CD4-positive, alpha-beta T cell treated with Interleukin-4 for 1 hour (primary cell): ENCODE data around the gene FNDC3A.

Experiments
- DNase-seq, 2 donors: peaks; one replicate each; pipeline ENCODE4 v3.0.0-alpha.2; 2020 to 2022

The FNDC3A gene

DNA sequence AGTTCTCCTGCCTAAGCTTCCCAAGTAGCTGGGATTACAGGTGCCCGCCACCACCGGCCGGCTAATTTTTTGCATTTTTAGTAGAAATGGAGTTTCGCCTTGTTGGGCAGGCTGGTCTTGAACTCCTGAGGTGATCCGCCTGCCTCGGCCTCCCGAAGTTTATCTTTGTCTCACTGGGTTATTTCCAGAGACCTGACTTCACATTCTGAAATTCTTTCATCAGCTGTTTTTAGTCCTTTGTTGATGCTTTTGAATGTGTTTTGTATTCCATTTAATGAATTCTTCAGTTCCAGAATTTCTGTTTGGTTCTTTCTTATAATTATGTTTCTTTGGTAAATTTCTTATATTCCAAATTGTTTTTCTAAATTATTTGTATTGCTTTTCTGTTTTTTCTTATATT lies 189.0 kb downstream of the FNDC3A start:
- DNase-seq, result no peak

DNA sequence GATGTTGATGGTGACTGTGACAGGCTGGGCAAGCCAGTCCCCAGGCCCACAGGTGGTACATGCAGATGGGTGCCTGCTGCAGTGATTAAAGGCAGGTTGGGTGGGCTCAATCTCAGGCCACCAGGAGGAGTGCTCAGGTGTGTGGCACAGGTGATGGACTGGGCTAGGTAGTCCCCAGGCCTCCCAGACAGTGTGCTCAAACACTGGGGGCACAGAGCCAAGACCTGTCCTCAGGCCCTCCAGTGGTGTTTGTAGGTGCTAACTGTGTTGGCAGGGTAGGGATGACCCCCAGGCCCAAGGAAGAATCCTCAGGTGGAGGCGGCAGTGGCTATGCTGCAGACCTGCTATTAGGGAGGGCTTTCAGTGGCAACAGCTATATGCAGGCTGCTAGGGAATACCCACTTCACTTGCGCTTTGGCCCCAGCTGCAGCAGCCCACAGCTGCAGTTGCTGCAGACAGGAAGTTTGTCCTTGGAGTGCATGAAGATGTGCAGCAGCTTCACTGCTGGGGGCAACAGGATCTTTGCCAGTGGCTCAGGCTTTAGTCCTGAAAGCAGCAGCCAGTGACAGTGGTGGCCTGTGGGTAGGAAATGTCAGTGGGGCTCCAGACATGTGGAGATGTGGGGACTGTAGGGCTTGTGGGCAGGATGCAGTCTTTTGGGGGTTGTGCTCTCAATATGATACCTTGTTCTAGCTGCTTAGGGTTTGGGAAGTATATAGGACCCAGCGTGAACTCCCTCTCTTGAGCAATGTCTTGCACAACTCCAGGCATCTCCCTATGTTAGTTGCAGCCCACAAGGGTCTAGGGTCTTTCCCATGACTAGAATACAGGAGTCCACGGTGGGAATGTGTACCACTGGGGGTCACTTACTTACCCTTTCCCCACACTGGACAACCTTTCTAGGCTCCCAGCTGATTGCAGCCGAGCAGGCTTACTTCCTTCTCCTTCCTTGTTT lies 190.4 kb downstream of the FNDC3A start:
- no peak for DNase-seq

DNA sequence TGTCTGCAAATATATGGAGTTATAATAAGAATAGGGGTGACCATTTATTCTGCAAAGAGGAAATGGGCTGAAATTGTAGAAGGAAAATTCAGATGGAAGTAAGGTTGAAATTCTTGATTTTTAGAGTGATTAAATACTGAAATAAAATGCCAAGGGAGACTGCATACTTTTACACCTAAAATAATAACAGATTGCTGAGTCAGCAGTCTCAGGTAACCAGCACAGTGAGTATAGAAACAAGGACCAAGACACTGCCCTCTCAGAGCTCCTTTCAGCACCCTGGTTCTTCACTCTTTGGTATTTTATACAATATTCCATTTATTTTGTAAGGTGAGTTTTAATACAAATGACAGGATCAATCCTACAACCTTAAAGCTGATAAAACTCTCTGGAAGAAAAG lies 195.6 kb downstream of the FNDC3A start:
- no peak for DNase-seq

DNA sequence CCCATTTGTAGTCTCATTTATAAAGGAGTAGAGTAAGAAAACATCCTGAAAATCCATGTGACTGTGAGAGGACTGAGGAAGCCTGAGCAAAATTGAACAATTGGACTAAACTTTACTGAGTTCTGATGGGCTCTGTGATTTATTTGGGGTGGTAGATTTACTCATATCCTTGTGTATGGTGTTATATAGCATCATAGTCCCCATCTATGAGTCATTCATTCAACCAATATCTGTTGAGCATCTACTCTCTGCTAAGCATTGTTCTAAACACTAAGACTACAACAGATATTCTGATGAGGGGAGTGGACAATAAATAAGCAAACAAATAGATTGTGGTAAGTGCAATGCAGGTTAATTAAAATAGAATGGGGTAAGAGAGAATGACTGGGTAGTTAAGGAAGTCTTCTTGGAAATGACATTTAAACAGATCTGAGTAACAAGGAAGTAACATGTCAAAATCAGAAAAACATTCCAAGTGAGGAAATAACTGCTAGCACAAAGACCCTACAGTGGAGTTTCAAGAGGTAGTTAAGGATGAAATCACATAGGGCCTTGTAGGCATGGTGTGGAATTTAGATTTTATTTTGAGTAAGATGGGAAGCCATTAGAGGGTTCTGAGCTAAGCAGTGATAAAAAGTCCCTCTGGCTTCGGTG lies 208.1 kb downstream of the FNDC3A start:
- DNase-seq, result no peak

DNA sequence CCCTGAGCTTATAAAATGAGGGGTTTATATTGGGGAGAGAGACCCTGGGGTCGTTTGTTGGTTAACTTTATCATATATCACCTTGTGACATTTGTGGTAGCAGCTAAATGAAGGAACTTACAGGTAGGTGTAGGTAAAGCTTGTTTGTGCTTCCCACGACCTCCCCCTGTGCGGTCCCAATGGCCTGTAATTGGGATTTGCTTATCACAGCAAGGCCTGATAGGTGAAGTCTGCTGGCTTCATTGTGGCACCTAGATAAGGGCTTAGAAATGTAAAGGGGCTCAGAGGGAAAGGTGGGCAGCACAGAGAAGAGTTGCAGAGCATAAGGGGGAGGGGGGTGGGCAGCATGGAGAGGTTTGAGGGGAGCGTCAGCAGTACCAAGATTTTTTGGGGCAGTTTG lies 208.9 kb downstream of the FNDC3A start:
- DNase-seq, result no peak

DNA sequence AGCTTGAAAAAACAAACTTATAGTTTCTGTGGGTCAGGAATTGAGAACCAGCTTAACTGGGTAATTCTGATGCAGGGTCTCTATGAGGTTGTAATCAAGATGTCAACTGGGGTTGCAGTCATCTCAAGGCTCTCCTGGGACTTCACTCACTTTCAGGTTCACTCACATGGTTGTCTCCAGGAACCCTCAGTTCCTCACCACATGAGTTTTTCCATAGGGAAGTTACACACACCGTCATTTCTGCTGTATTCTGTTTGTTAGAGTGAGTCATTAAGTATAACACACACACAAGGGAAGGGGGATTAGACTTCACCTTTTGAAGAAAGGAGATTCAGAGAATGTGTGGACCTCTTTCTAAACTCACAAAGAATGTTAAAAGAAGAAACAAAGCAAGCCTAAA lies 209.6 kb downstream of the FNDC3A start:
- no peak for DNase-seq

DNA sequence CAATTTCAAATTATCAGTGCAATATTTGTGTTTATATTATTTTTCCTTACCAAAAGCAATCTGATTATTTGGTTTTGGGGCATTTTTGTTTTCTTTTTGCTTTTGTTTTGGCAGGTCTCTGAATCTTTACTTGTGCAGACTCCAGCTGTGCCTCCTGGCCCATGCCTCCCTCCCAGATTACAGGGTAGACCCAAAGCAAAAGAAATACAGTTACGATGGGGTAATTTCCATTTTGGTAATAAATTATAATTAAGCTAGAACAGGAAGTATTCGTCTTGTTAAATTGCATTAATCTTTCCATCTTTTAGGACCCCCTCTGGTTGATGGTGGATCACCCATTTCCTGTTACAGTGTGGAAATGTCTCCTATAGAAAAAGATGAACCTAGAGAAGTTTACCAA lies 215.2 kb downstream of the FNDC3A start:
- DNase-seq, result no peak

DNA sequence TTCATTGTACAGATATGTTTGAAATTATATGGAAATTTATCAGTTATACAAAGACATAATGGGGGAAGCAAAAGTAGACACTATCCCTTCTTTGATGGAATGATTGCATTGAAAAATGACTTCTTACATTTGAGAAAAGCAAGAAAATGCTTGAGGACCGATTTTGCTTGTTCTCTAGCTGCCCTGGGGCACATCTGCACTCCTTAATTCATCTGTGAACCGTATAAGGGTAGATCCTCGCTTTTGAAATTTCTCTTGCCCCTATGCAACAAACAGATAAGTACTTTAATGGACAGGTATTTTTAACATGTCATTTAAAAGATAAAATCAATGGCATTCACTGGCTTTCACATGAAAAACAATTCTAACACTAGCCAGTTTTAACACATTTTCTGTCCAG lies 230.9 kb downstream of the FNDC3A start:
- DNase-seq, result no peak

DNA sequence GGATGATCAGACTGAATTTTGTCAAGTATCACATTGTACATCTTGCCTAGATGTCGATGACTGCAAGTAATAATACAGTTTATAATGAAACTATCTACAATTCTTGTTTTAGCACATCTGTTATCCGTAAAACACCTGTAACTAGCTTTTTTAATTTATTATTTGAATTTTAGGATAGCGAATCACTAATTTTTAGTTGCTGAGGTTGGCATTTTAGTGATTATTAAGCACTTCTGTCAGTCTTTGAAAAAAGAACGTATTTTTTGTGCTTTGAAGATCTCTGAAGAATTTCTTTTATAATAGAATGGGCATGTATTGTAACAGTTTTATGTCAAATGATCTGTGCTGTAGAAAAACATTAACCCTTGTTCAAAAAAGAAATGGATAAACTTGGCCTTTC lies 232.9 kb downstream of the FNDC3A start:
- DNase-seq, result no peak

DNA sequence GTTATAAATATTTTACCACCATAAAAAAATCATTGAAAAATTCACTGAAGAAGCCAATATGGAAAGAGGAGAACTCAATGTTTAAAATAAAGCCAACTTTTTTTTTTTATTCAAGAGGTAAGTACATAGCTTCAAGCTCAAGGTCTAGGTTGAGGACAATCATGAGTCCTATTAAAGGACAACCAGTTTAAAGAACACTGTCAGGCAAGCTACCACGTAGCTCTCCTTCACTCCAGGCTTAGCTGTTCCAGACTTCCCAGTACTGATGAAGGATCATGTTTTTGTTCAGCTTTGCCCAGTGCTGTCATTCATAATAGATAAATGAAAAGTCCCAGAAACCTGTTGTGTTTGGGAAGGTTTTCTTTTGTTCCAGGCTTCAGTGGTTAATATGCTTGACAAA lies 234.4 kb downstream of the FNDC3A start:
- DNase-seq, result no peak

DNA sequence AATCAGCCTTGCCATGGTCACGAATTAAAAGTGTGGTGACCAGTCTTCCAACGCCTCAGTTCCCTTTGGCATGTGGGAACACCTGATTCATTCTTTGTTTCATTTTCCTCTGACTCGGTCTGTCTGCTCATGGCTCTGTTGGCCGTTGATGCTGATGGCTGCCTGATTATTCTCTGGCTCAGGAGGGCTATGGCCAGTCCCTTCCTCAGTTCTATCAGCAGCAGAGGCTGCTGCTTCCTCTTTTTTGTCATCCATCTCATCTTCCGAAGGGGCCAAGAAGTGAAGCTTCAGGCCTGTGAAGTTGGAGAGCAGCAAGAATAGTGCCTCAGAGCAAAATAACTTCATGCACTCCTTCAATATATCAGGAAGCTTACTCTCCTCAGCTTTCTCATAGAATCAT lies 235.0 kb downstream of the FNDC3A start:
- DNase-seq, result no peak

DNA sequence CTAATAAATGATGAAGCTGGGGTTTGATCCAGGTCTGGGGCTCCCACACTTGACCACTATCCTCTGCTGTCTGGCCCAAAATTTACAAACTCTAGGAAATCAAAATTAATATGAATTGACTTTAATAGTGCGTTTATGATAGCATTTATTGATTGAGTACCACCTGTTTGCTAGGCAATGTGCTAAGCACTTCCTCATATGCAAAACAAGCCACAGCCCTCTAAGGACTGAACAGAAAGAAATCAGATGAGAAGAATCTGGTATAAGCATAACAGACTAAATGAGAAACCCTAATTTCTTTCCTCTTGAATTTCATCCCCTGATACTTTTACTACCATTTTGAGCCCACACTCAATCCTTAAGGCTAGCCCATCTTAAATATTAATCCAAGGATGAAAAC lies 237.8 kb downstream of the FNDC3A start:
- DNase-seq, result no peak

DNA sequence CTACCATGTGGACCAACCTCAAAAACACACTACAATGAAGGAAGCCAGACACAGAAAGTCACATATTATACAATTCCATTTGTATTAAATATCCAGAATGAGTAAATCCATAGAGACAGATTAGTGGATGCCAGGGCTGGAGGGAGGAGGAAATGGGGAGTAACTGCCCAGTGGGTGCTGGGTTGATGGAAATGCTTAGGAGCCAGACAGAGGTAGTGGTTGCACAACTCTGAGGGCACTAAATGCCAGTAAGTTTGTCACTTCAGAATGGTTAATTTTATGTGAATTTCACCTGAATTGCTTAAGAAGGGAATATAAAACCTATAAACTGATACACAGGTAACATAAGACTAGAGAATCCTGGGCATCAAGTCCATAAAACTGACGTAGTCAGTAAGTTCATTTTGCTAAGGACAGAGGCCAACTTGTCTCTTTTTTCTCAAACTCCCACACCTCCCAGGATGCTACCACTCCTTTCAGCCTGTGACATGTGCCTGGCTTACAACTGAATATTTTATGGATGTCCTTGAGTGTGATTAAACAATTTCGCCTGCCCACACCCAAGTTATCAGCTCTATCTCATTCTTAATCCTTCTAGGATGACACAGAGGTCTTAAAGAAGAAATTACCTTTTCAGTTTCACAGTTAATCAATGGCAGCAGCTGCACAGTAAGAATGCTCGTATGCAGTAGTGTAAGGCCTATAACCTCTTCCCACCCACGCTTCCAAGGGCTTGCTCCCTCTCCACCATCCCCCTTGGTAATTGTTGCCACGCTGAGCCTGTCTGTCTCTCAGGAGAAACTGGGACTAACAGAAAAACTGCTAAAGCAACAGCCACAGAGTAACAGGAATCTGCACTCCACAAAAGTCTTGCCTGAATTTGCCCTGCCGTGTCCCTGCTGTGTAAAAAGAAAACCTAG lies 238.5 kb downstream of the FNDC3A start:
- DNase-seq, result no peak

DNA sequence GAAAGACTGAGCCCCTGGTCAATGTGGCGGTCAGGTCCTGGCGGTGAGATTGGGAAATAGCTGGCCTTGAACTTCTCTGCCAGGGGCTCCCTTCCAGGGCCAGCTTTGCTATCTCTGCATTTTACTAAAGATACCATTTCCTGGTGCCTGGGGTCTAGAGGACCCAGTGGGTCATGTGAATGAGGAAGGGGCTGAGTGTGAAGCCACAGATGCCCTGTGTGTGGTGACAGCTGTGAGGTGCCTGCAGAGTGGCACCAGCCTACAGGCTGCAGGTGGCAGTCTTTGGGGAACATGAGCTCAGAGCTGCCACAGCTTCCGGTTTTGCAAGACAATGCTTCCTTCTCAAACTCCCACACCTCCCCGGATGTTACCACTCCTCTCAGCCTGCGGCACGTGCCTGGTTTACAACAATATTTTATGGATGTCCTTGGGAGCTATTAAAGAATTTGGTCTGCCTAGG lies 239.2 kb downstream of the FNDC3A start:
- DNase-seq, result peak; percentile 50 to 65

DNA sequence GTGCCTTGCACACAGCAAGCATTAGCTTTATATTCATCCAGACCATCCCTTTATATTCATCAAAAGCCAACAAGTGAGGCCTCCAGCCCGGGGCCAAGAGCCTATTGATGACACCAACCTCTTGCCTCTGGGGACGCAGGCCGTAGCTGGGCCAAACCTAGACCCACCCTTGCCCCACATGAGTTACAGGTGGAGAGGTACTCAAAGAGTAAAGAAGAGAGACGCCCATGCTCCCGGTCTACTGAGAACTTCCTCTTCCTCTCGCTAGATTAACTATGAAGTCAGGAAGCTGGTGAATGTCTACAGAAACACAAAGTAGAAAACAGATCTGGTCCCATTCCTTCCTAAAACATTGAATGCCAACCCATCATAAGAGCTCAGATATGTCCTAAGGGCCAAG lies 240.6 kb downstream of the FNDC3A start:
- no peak for DNase-seq

DNA sequence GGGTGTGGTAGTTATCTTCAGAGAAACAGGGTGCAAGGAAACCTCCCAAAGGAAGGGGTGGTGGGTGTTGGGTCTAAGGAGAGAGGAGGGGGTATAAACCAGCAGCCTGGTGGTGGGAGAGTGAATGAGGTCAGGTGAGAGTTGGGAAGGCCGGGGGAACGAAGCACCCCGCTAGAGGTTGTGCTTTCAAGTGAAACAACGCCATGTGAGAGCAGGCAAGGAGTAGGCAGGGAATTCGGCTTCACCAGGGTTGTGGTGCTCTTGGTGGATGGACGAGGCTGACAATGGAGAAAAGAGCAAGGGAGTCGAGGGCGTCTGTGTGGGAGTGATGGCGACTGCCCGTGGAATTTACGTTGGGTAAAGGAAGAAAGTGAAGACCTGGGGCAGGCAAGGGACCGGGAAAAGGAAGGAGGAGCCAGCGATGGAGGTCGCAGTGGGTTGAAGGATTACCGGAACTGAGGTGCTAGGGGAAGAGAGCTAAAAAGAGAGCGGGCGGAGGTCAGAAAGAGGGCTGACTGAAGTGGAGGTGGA lies 242.3 kb downstream of the FNDC3A start:
- DNase-seq, result no peak

DNA sequence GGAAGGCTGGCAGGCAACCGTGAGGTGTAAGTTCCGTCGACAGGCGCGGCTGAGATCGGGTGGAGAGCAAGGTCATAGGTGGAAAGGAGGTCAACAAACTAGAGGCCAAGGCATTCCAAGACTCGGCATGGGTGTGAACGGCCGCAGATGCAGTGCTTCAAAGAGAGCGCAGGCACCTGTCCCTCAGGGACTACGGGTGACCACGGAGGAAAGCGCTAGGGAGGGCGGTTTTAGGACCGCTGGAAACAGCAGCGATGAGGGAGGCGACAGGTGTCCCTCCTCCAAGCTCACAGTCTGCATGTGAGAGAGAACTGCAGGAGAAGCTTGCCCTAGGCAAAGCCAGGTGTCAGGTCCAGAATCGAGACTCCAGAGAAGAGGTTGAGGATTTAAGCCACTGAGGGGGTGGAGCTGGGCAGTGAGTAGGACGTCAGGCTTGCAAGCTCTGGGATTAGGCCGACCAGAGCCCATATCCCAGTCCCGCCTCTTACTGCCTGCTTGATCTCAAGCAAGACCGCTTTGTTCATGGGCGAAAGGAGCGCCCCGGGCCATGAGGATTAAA lies 242.9 kb downstream of the FNDC3A start:
- DNase-seq, result no peak

DNA sequence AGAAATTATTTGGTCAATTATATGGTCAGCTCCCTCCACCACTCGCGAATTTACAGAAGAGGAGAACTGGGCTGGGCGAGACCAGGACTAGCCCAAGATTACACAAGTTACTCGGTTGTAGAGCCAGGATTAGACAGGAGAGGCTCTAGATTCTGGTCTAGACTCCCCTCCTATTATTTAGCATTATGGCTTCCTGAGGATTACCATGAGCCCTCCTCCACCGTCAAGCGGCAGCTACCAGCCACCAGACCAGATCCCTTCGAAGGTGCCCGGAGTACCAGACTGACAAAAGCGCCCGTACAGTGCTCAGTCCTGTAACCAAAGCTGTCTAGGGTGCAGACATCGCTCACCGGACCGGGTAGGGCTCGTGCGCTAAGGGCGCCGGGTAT lies 243.9 kb downstream of the FNDC3A start:
- no peak for DNase-seq

DNA sequence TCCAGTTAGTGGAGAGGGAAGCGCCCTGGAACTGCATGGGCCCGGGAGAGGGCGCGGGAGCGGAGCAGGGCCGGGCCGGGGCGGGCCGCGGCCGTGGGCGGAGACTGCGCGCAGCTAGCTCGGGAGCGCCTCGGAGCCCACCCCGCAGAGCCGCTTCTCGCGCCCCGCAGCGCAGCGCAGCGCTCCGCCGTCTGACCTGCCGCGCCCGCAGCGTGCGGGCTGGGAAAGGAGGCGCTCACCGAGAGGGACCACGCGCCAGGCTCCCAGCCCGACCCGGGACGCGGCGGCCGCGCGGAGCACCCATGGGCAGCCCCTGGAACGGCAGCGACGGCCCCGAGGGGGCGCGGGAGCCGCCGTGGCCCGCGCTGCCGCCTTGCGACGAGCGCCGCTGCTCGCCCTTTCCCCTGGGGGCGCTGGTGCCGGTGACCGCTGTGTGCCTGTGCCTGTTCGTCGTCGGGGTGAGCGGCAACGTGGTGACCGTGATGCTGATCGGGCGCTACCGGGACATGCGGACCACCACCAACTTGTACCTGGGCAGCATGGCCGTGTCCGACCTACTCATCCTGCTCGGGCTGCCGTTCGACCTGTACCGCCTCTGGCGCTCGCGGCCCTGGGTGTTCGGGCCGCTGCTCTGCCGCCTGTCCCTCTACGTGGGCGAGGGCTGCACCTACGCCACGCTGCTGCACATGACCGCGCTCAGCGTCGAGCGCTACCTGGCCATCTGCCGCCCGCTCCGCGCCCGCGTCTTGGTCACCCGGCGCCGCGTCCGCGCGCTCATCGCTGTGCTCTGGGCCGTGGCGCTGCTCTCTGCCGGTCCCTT lies 244.5 kb downstream of the FNDC3A start, which contains the start of gene MLNR:
TSS of gene MLNR (plus strand) at position 303 of the 820 bp plus-strand sequence. CDS start at position 303, 0 bp downstream.
- DNase-seq, result peak; percentile 22 to 24

DNA sequence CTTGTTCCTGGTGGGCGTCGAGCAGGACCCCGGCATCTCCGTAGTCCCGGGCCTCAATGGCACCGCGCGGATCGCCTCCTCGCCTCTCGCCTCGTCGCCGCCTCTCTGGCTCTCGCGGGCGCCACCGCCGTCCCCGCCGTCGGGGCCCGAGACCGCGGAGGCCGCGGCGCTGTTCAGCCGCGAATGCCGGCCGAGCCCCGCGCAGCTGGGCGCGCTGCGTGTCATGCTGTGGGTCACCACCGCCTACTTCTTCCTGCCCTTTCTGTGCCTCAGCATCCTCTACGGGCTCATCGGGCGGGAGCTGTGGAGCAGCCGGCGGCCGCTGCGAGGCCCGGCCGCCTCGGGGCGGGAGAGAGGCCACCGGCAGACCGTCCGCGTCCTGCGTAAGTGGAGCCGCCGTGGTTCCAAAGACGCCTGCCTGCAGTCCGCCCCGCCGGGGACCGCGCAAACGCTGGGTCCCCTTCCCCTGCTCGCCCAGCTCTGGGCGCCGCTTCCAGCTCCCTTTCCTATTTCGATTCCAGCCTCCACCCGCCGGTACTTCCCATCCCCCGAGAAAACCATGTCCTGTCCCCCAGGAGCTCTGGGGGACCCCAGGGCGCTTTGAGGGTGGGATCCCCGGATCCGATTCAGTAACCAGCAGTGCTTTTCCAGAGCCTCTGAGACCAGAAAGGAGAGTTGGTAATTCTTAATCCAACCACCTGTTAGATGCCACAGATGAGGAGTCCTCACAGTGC lies 245.3 kb downstream of the FNDC3A start:
- DNase-seq, result no peak

DNA sequence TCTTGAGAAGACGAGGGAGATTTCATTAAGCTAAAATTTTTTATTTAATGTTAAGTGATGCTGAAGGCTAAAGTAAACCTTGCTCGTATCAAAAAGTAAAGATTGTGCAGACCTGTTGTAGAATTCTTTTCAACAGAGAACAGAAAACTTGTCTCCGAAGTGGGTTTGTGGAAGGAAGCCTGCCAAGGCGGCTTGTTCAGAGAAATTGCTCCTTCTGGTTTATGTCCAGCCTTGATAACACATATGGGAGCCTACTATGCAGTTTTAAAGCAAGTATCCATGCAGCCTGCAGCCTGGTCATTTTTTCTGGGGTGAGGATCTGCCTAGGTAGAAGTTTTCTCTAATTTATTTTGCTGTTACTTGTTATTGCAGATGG lies 245.9 kb downstream of the FNDC3A start:
- DNase-seq, result no peak
